H9 (cell line): Measurements from ENCODE around the gene PDE4B. TPM values are rescaled to one million over a fixed set of nuclear protein-coding genes. Genes with fewer than 3 reads are reported as not detected.

Experiments used
- DNase-seq: peaks from one replicate; pipeline ENCODE4 v3.0.0-alpha.2; 2017
- H2AFZ ChIP-seq: one replicate; pipeline ENCODE4 v1.6.1; 2013; ENCODE audit warnings: mild to moderate bottlenecking, low read length, control low read depth, moderate library complexity
- H2AK5ac ChIP-seq: 2 replicates; pipeline ENCODE4 v1.6.1; 2013; ENCODE audit warnings: low read length, control low read depth, mixed read lengths; ENCODE audit not compliant: insufficient read length
- H2BK120ac ChIP-seq: one replicate; pipeline ENCODE4 v1.6.1; 2013; ENCODE audit warnings: low read depth, mild to moderate bottlenecking, low read length, control low read depth, inconsistent platforms; ENCODE audit not compliant: poor library complexity, severe bottlenecking
- H2BK12ac ChIP-seq: 2 replicates; pipeline ENCODE4 v1.6.1; 2013; ENCODE audit warnings: low read length, control low read depth, mixed read lengths, low read depth; ENCODE audit not compliant: insufficient read length
- H2BK15ac ChIP-seq: 2 replicates; pipeline ENCODE4 v1.6.1; 2013; ENCODE audit warnings: low read depth, low read length, control low read depth
- H2BK20ac ChIP-seq: one replicate; pipeline ENCODE4 v1.6.1; 2013; ENCODE audit warnings: low read depth, mild to moderate bottlenecking, low read length, control low read depth, inconsistent platforms; ENCODE audit not compliant: poor library complexity, severe bottlenecking
- H2BK5ac ChIP-seq: 2 replicates; pipeline ENCODE4 v1.6.1; 2013; ENCODE audit warnings: low read length, control low read depth, mixed read lengths; ENCODE audit not compliant: insufficient read length
- H3K14ac ChIP-seq: 2 replicates; pipeline ENCODE4 v1.6.1; 2013; ENCODE audit warnings: low read length, control low read depth; ENCODE audit not compliant: insufficient read depth
- H3K18ac ChIP-seq: 2 replicates; pipeline ENCODE4 v1.6.1; 2013; ENCODE audit warnings: low read depth, mild to moderate bottlenecking, mixed read lengths, low read length, control low read depth; ENCODE audit not compliant: insufficient read length
- H3K23ac ChIP-seq: 2 replicates; pipeline ENCODE4 v1.6.1; 2013; ENCODE audit warnings: low read length, control low read depth, mixed read lengths, low read depth; ENCODE audit not compliant: insufficient read length
- H3K23me2 ChIP-seq: 2 replicates; pipeline ENCODE4 v1.6.1; 2013; ENCODE audit warnings: low read depth, mild to moderate bottlenecking, mixed read lengths, low read length, control low read depth; ENCODE audit not compliant: insufficient read length, poor library complexity, severe bottlenecking
- H3K27ac ChIP-seq: 2 replicates; pipeline ENCODE4 v1.5.1; 2013; ENCODE audit warnings: low read length, control low read depth, mixed read lengths, low read depth; ENCODE audit not compliant: insufficient read length
- H3K27me3 ChIP-seq: 2 replicates; pipeline ENCODE4 v1.6.1; 2013; ENCODE audit warnings: low read length, control low read depth, inconsistent platforms; ENCODE audit not compliant: insufficient read depth
- H3K4ac ChIP-seq: 2 replicates; pipeline ENCODE4 v1.6.1; 2013; ENCODE audit warnings: low read depth, mild to moderate bottlenecking, control low read depth, inconsistent platforms, low read length, moderate library complexity
- H3K4me1 ChIP-seq: 2 replicates; pipeline ENCODE4 v1.6.1; 2013; ENCODE audit warnings: low read length, control low read depth, inconsistent platforms; ENCODE audit not compliant: insufficient read depth
- H3K4me2 ChIP-seq: 2 replicates; pipeline ENCODE4 v1.6.1; 2013; ENCODE audit warnings: low read length, control low read depth, mixed read lengths; ENCODE audit not compliant: insufficient read length, insufficient read depth
- H3K56ac ChIP-seq: 2 replicates; pipeline ENCODE4 v1.6.1; 2013; ENCODE audit warnings: low read depth, mild to moderate bottlenecking, mixed read lengths, low read length, control low read depth; ENCODE audit not compliant: insufficient read length
- H3K79me1 ChIP-seq: 2 replicates; pipeline ENCODE4 v1.6.1; 2013; ENCODE audit warnings: low read depth, mild to moderate bottlenecking, moderate library complexity, low read length, control low read depth, inconsistent platforms; ENCODE audit not compliant: insufficient read depth, poor library complexity, severe bottlenecking
- H3K79me2 ChIP-seq: 2 replicates; pipeline ENCODE4 v1.6.1; 2013; ENCODE audit warnings: low read length, control low read depth, inconsistent platforms; ENCODE audit not compliant: insufficient read depth
- H3K9ac ChIP-seq: 2 replicates; pipeline ENCODE4 v1.6.1; 2013; ENCODE audit warnings: low read length, control low read depth, mixed read lengths; ENCODE audit not compliant: insufficient read length; ENCODE audit errors: extremely low read depth
- H3K9me3 ChIP-seq: one replicate; pipeline ENCODE4 v1.6.1; 2013; ENCODE audit warnings: low read depth, low read length, inconsistent platforms; ENCODE audit not compliant: control insufficient read depth
- H3T11ph ChIP-seq: one replicate; pipeline ENCODE4 v1.6.1; 2013; ENCODE audit warnings: mild to moderate bottlenecking, low read length, control low read depth, inconsistent platforms
- H4K20me1 ChIP-seq: one replicate; pipeline ENCODE4 v1.6.1; 2013; ENCODE audit not compliant: control insufficient read depth, insufficient read length, insufficient read depth
- H4K5ac ChIP-seq: 2 replicates; pipeline ENCODE4 v1.6.1; 2013; ENCODE audit warnings: low read depth, mild to moderate bottlenecking, mixed read lengths, low read length, control low read depth; ENCODE audit not compliant: insufficient read length
- H4K8ac ChIP-seq: replicated peaks from 2 replicates; pipeline ENCODE4 v1.6.1; 2013; ENCODE audit warnings: low read length, control low read depth, mixed read lengths, low read depth; ENCODE audit not compliant: insufficient read length
- H4K91ac ChIP-seq: 2 replicates; pipeline ENCODE4 v1.6.1; 2013; ENCODE audit warnings: low read depth, mild to moderate bottlenecking, moderate library complexity, mixed read lengths, low read length, control low read depth; ENCODE audit not compliant: insufficient read length
- H3K27ac Mint-ChIP-seq, 3 experiments: 2 replicates in 2 of 3; 3 replicates in 1 of 3; pipeline ENCODE4 v1.8.0; 2020 to 2021; ENCODE audit warnings: mixed read lengths in 3 of 3, mild to moderate bottlenecking in 1 of 3, moderate library complexity in 1 of 3
- H3K27me3 Mint-ChIP-seq: 2 replicates; pipeline ENCODE4 v1.8.0; 2021; ENCODE audit warnings: low read depth, mild to moderate bottlenecking, moderate library complexity, mixed read lengths
- H3K36me3 Mint-ChIP-seq, 3 experiments: 2 replicates in 2 of 3; 3 replicates in 1 of 3; pipeline ENCODE4 v1.8.0; 2020 to 2021; ENCODE audit warnings: low read depth in 3 of 3, mixed read lengths in 3 of 3; ENCODE audit not compliant: insufficient read depth in 1 of 3
- H3K4me1 Mint-ChIP-seq, 2 experiments: 2 replicates each; pipeline ENCODE4 v1.8.0; 2020; ENCODE audit warnings: mixed read lengths in 2 of 2
- H3K4me3 Mint-ChIP-seq, 2 experiments: 2 replicates in 1 of 2; 3 replicates in 1 of 2; pipeline ENCODE4 v1.8.0; 2020 to 2021; ENCODE audit warnings: mild to moderate bottlenecking in 2 of 2, mixed read lengths in 2 of 2, moderate library complexity in 1 of 2
- H3K9me3 Mint-ChIP-seq, 2 experiments: 2 replicates in 1 of 2; 3 replicates in 1 of 2; pipeline ENCODE4 v1.8.0; 2020; ENCODE audit warnings: mild to moderate bottlenecking in 2 of 2, mixed read lengths in 2 of 2, moderate library complexity in 1 of 2
- total RNA-seq: library from RNA; stranded (reverse); gene quantifications from 2 replicates; pipeline ENCODE4 v1.2.1, GENCODE V29; 2021
- TF ChIP-seq, protein P1 (sequence below): fragments of 200-600 bp; sonication (generic); conservative IDR thresholded peaks from 3 replicates; pipeline ENCODE4 v1.8.0; 2021; ENCODE audit warnings: antibody characterized with exemption, mild to moderate bottlenecking

Gene PDE4B
- total RNA-seq, 1 experiment from 2014 or later = 19.8 TPM

DNA sequence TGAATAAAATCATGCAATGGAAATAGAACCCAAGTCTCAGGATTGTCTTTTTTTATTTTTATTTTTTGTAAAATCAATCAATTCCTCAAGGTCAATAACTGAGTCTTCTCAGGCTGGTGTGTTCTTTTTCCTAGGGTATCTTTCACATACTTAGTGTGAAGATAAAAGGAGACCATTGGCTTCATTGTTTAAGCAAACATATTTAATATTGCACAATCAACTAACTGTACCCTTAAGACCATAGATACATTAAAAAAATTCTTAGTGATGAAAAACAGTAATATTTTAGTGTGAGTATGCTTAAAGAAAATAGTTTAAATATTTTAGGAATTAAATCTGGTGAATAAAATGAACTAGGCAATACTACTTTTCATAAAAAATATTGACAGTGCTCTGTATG, 31.4 kb downstream of the PDE4B start:
- H3K9ac ChIP-seq = no peak overlapping the region
- no peak overlapping the region for H3K4me2 ChIP-seq
- no peak overlapping the region for H2AFZ ChIP-seq
- H3K23ac ChIP-seq = no peak overlapping the region
- TF ChIP-seq, protein P1, sequence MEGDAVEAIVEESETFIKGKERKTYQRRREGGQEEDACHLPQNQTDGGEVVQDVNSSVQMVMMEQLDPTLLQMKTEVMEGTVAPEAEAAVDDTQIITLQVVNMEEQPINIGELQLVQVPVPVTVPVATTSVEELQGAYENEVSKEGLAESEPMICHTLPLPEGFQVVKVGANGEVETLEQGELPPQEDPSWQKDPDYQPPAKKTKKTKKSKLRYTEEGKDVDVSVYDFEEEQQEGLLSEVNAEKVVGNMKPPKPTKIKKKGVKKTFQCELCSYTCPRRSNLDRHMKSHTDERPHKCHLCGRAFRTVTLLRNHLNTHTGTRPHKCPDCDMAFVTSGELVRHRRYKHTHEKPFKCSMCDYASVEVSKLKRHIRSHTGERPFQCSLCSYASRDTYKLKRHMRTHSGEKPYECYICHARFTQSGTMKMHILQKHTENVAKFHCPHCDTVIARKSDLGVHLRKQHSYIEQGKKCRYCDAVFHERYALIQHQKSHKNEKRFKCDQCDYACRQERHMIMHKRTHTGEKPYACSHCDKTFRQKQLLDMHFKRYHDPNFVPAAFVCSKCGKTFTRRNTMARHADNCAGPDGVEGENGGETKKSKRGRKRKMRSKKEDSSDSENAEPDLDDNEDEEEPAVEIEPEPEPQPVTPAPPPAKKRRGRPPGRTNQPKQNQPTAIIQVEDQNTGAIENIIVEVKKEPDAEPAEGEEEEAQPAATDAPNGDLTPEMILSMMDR = no peak
- no peak overlapping the region for H3K4ac ChIP-seq
- Mint-ChIP-seq H3K9me3 (no peaks in the 10 kb centered on the region), H3K4me1 (no peaks in the 10 kb centered on the region), H3K27me3 (0 out of 2 replicates have a peak, but pooled peaks cover 1% of the 10 kb centered on the region), H3K27ac (no peak overlapping the region), H3K4me3 (no peak overlapping the region), H3K36me3 (no peaks in the 10 kb centered on the region)
- H4K91ac ChIP-seq = no peak overlapping the region
- H2BK12ac ChIP-seq = no peak overlapping the region
- no peak for DNase-seq
- H3K79me1 ChIP-seq = no peaks in the 10 kb centered on the region
- no peak overlapping the region for H2BK20ac ChIP-seq
- no peak overlapping the region for H4K5ac ChIP-seq
- no peaks in the 10 kb centered on the region for H3K23me2 ChIP-seq
- no peak overlapping the region for H2AK5ac ChIP-seq
- H3K9me3 ChIP-seq = no peaks in the 10 kb centered on the region
- H3K27me3 ChIP-seq = no peaks in the 10 kb centered on the region
- no peak overlapping the region for H2BK15ac ChIP-seq
- no peak overlapping the region for H2BK120ac ChIP-seq
- H3K27ac ChIP-seq = no peak overlapping the region
- no peak overlapping the region for H3K18ac ChIP-seq
- no peaks in the 10 kb centered on the region for H3K4me1 ChIP-seq
- H3K14ac ChIP-seq = no peak overlapping the region
- no peak overlapping the region for H3T11ph ChIP-seq
- no peak overlapping the region for H2BK5ac ChIP-seq
- H3K79me2 ChIP-seq = no peaks in the 10 kb centered on the region
- no peak overlapping the region for H4K8ac ChIP-seq
- H3K56ac ChIP-seq = no peak overlapping the region
- H4K20me1 ChIP-seq = no peaks in the 10 kb centered on the region
